ENCODE measurements around the gene AADACL3.

- TF ChIP-seq EZH2 (IDR thresholded peaks at IDR 0.05; ENCODE audit: insufficient read depth, poor library complexity, severe bottlenecking) = no peak
- no peak for TF ChIP-seq EZH2phosphoT487 (IDR thresholded peaks at IDR 0.05; ENCODE audit: insufficient read depth, low read depth)
These were observed 3.0 kb upstream of the AADACL3 start for GRCh38 chr1:12712929-12713328.
